ENCODE data around the gene MIA.
"Not testable (repeated sequence)": the region's sequence is repeated elsewhere in the genome, so short reads cannot be mapped to it uniquely, and the experiment has no call there.

Gene MIA

DNA sequence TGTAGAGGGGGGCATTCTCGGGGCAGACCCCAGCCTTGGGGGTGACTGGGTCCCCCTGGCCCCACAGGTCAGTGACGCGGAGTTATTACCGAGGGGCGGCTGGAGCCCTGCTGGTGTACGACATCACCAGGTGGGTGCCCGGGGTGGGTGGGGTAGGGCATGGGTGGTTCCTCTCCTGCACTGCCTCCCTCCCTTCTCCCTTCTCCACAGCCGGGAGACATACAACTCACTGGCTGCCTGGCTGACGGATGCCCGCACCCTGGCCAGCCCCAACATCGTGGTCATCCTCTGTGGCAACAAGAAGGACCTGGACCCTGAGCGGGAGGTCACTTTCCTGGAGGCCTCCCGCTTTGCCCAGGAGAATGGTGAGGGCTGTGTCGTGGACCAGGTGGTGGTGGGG lies 8.4 kb downstream of the MIA start:
- no peak for DNase-seq (ENCODE audit: low read depth)
- TF ChIP-seq, protein P1, sequence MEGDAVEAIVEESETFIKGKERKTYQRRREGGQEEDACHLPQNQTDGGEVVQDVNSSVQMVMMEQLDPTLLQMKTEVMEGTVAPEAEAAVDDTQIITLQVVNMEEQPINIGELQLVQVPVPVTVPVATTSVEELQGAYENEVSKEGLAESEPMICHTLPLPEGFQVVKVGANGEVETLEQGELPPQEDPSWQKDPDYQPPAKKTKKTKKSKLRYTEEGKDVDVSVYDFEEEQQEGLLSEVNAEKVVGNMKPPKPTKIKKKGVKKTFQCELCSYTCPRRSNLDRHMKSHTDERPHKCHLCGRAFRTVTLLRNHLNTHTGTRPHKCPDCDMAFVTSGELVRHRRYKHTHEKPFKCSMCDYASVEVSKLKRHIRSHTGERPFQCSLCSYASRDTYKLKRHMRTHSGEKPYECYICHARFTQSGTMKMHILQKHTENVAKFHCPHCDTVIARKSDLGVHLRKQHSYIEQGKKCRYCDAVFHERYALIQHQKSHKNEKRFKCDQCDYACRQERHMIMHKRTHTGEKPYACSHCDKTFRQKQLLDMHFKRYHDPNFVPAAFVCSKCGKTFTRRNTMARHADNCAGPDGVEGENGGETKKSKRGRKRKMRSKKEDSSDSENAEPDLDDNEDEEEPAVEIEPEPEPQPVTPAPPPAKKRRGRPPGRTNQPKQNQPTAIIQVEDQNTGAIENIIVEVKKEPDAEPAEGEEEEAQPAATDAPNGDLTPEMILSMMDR (conservative IDR thresholded peaks at IDR 0.05; ENCODE audit: low read length), result no peak
- no peak overlapping the region for H3K4me3 ChIP-seq (ENCODE audit: low read length)

DNA sequence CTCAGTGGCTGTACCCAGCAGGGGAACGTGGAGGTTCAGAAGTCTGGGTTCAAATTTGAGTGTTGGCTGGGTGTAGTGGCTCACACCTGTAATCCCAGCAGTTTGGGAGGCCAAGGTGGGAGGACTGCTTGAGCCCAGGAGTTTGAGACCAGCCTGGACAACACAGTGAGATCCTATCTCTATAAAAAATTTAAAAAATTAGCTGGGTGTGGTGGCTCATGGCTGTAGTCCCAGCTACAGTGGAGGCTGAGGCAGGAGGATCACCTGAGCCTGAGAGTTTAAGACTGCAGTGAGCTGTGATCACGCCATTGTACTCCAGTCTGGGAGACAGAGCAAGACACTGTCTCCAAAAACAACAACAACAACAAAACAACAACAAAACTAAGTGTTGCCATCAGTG lies 8.8 kb downstream of the MIA start:
- not testable (repeated sequence) for H3K4me3 ChIP-seq (ENCODE audit: low read length); DNase-seq (ENCODE audit: low read depth)

DNA sequence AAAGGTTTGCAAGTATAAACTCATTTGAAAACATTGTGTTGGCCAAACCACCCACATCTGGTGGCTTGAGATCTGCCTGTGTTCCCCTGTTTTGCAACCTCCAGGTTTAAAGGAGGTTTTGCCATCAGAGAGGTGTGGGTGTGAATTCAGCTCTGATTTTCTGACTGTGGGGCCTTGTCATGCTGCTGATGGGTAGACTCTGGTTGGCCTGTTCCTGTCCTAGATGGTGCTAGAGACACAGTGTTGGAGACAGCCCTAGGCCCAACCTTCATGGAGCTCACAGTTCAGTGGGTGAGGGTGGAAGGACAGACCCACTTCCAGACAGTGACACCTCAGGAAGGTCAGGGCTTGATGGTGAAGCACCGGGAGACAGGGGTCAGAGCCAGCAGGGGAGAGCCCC lies 10.2 kb downstream of the MIA start:
- H3K4me3 ChIP-seq (ENCODE audit: low read length), result no peak overlapping the region
- TF ChIP-seq, protein P1 (conservative IDR thresholded peaks at IDR 0.05; ENCODE audit: low read length), result no peak
- DNase-seq (ENCODE audit: low read depth), result no peak

DNA sequence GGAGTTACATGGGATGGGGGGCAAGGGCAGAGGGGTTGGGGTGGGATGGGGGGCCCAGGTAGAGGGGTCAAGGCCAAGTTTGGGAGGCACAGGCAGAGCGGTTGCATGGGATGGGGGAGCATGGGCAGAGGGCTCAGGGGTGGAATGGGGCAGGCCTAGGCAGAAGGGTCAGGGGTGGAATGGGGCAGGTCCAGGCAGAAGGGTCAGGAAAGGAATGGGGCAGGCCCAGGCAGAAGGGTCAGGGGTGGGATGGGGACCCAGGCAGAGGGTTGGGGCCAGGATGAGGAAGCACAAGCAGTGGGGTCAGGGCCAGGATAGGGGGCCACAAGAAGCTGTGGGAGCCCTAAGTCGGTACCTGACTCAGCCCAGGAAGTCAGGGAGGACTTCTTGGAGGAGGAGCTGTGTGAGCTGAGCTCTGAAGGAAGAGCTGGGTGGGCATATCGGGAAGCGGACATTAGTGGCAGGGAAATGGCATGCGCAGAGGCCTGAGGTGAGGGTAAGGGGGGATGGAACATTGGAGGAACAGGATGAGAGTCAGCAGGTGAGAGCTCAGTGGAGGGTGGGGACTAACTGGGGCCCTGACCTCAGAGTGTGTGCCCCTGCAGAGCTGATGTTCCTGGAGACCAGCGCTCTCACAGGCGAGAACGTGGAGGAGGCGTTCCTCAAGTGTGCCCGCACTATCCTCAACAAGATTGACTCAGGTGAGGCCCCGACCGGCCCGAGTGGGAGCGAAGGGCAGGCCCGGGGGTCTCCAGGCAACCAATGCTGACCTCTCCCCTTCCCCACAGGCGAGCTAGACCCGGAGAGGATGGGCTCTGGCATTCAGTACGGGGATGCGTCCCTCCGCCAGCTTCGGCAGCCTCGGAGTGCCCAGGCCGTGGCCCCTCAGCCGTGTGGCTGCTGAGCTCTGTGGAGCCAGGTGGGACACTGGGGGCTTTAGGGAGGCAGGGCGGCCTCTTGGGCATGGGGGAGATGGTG lies 11.0 kb downstream of the MIA start:
- DNase-seq (ENCODE audit: low read depth), result no peak
- H3K4me3 ChIP-seq (ENCODE audit: low read length), result no peak overlapping the region
- TF ChIP-seq, protein P1 (conservative IDR thresholded peaks at IDR 0.05; ENCODE audit: low read length), result no peak

DNA sequence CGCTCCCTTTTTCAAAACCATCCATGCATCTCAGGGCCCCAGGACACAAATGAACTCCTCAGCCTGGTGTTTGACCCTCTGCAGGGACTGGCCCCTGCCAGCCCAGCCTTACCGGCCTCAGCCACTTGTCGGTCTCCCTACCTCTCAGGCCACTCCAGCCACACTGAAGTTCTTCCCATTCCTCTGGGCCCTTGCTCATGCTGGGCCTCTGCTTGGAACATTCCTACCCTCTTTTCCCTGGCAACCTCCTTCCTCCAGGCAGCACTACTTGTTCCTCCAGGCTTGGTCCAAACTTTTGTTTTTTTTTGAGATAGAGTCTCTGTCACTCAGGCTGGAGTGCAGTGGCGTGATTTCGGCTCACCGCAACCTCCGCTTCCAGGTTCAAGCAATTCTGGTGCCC lies 16.0 kb downstream of the MIA start:
- TF ChIP-seq, protein P1 (conservative IDR thresholded peaks at IDR 0.05; ENCODE audit: low read length), result no peak
- no peak for DNase-seq (ENCODE audit: low read depth)

DNA sequence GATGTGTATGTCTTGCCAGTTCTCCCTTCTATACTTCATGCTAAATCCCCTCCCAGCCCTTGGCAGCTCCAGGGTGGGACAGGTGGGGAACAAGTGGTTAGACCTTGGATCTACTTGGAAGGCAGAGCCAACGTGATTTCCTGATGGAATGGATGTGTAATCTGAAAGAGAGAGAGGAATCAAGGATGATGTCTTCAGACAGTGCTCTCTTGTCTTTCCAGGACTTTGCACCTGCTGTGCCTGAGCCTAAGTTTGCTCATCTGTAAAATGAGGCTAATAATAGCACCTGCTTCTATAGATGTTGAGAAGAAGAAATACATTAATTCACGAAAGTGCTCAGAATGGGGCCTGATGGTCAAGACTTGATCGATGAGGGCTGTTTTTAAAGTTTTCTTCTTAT lies 16.7 kb downstream of the MIA start:
- TF ChIP-seq, protein P1 (conservative IDR thresholded peaks at IDR 0.05; ENCODE audit: low read length), result no peak
- H3K4me3 ChIP-seq (ENCODE audit: low read length), result no peak overlapping the region
- no peak for DNase-seq (ENCODE audit: low read depth)

More for the DNA sequence above, 16.0 kb downstream of the MIA start:
- H3K4me3 ChIP-seq (ENCODE audit: low read length), result no peak overlapping the region

DNA sequence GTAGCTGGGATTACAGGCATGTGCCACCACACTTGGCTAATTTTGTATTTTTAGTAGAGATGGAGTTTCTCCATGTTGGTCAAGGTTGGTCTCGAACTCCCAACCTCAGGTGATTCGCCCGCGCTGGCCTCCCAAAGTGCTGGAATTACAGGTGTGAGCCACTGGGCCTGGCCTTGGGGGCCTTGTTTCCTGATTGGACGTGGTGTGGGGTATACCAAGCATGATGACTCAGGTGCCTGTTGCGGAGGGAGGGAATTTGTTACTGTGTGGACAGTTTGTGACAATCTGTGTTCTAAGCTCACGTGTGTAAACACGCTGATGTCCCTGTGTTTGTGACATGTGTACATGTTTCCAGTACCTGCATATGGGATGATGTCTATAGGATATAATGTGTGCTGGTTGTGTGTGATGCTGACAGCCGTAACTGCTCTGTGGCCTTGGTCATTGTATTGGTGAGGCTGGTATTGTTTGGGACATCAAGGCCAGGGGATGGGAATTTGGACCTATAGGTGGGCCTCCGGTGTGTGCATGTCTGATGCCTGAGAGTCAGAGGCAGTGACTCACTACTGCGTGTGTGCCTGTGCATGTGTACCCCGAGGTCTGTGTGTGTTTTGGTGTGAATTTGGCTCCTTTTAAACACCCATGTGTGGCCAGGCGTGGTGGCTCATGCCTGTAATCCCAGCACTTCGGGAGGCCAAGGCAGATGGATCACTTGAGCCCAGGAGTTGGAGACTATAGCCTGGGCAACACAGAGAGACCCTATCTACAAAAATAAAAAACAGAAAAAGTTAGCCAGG lies 22.0 kb downstream of the MIA start:
- H3K4me3 ChIP-seq (ENCODE audit: low read length), result no peak overlapping the region; the same call in 1 of the 2 replicates
- DNase-seq (ENCODE audit: low read depth), result no peak
- TF ChIP-seq, protein P1 (conservative IDR thresholded peaks at IDR 0.05; ENCODE audit: low read length), result no peak

All from AG10803 (cell line).